Skin of body (tissue), 2 donors: ENCODE measurements around the gene CDYL2. TPM values are rescaled to one million over a fixed set of nuclear protein-coding genes. Genes with fewer than 3 reads are reported as not detected.
"Not testable (repeated sequence)": the region's sequence is repeated elsewhere in the genome, so short reads cannot be mapped to it uniquely, and the experiment has no call there.

Experiments
- DNase-seq: peaks from one replicate; lab custom pipeline; 2025; lab: John Stamatoyannopoulos, UW
- total RNA-seq: library from RNA; depleted of rRNA; stranded (reverse); fragments of >200 nt; gene quantifications from one replicate; pipeline ENCODE4 v1.2.3, GENCODE V29; 2014

The CDYL2 gene
- total RNA-seq, 1 donor from 2014 or later = 2.8 TPM

GRCh38 chr16:80807906-80808305, 3.5 kb upstream of the CDYL2 start:
- DNase-seq = no peak

GRCh38 chr16:80806927-80807340, 2.5 kb upstream of the CDYL2 start:
- no peak for DNase-seq

- DNase-seq = no peak
Measured at GRCh38 chr16:80806289-80806688, 1.9 kb upstream of the CDYL2 start.

- no peak for DNase-seq
Measured at GRCh38 chr16:80804056-80804525, 307 bp downstream of the CDYL2 start.

- DNase-seq = no peak
Measured at GRCh38 chr16:80803339-80804055, 901 bp downstream of the CDYL2 start.

GRCh38 chr16:80802902-80803301, 1.5 kb downstream of the CDYL2 start:
- no peak for DNase-seq

GRCh38 chr16:80802138-80802537, 2.3 kb downstream of the CDYL2 start:
- DNase-seq = no peak

GRCh38 chr16:80794071-80794470, 10.3 kb downstream of the CDYL2 start:
- no peak for DNase-seq

GRCh38 chr16:80792031-80792430, 12.4 kb downstream of the CDYL2 start:
- DNase-seq = no peak

GRCh38 chr16:80791411-80791810, 13.0 kb downstream of the CDYL2 start:
- DNase-seq = no peak

- DNase-seq = no peak
Measured at GRCh38 chr16:80790751-80791150, 13.6 kb downstream of the CDYL2 start.

GRCh38 chr16:80788027-80788426, 16.4 kb downstream of the CDYL2 start:
- DNase-seq = no peak

- DNase-seq = not testable (repeated sequence)
Measured at GRCh38 chr16:80786561-80786960, 17.8 kb downstream of the CDYL2 start.

- DNase-seq = no peak
Measured at GRCh38 chr16:80784951-80785350, 19.4 kb downstream of the CDYL2 start.

- DNase-seq = no peak
Measured at GRCh38 chr16:80778703-80779102, 25.7 kb downstream of the CDYL2 start.

GRCh38 chr16:80776856-80777255, 27.5 kb downstream of the CDYL2 start:
- no peak for DNase-seq

- DNase-seq = no peak
Measured at GRCh38 chr16:80775450-80775849, 28.9 kb downstream of the CDYL2 start.

- no peak for DNase-seq
Measured at GRCh38 chr16:80766798-80767197, 37.6 kb downstream of the CDYL2 start.

GRCh38 chr16:80759419-80760162, 44.8 kb downstream of the CDYL2 start:
- no peak for DNase-seq

- no peak for DNase-seq
Measured at GRCh38 chr16:80754476-80754875, 49.9 kb downstream of the CDYL2 start.

GRCh38 chr16:80752541-80752940, 51.9 kb downstream of the CDYL2 start:
- no peak for DNase-seq

- no peak for DNase-seq
Measured at GRCh38 chr16:80751167-80751566, 53.2 kb downstream of the CDYL2 start.

GRCh38 chr16:80746231-80746630, 58.2 kb downstream of the CDYL2 start:
- no peak for DNase-seq
